Thoracic aorta (tissue), 2 donors: Measurements from ENCODE around the gene TBCCD1. TPM values are rescaled to one million over a fixed set of nuclear protein-coding genes. Genes with fewer than 3 reads are reported as not detected.

ENCODE experiments used
- ATAC-seq: fragments of 150-250 bp; one replicate; pipeline ENCODE4 v1.8.0; 2017; ENCODE audit warnings: low read depth; ENCODE audit not compliant: insufficient number of reproducible peaks, low FRiP score
- DNase-seq: peaks from one replicate; pipeline ENCODE4 v3.0.0-alpha.2; 2020; ENCODE audit warnings: low spot score
- H3K27ac ChIP-seq, 2 donors: fragments of 200-600 bp; sonication (generic); 1 replicate in 1 of 2; 2 replicates in 1 of 2; pipeline ENCODE4 v1.5.1; 2016; ENCODE audit warnings: mild to moderate bottlenecking in 2 of 2, moderate library complexity in 2 of 2
- H3K27me3 ChIP-seq: fragments of 200-600 bp; sonication (generic); replicated peaks from 2 replicates; pipeline ENCODE4 v1.6.0; 2016; ENCODE audit warnings: mild to moderate bottlenecking; ENCODE audit not compliant: insufficient read depth
- H3K36me3 ChIP-seq: fragments of 200-600 bp; sonication (generic); one replicate; pipeline ENCODE4 v1.5.1; 2016
- H3K4me1 ChIP-seq, 2 donors: fragments of 200-600 bp; sonication (generic); 1 replicate in 1 of 2; 2 replicates in 1 of 2; pipeline versions ENCODE4 v1.5.1 to v1.6.0; 2016; ENCODE audit warnings: low read depth in 2 of 2, mild to moderate bottlenecking in 1 of 2; ENCODE audit not compliant: control insufficient read depth in 1 of 2
- H3K4me3 ChIP-seq: fragments of 200-600 bp; sonication (generic); 2 replicates; pipeline ENCODE4 v1.5.1; 2016; ENCODE audit warnings: mild to moderate bottlenecking
- H3K9me3 ChIP-seq: fragments of 200-600 bp; sonication (generic); 2 replicates; pipeline ENCODE4 v1.5.1; 2016
- CTCF ChIP-seq: fragments of 200-600 bp; sonication (generic); IDR thresholded peaks from one replicate; pipeline ENCODE4 v1.5.1; 2019; ENCODE audit warnings: antibody characterized with exemption
- total RNA-seq, 2 donors: library from RNA; depleted of rRNA; stranded (reverse); fragments of >200 nt; gene quantifications; one replicate each; pipeline versions ENCODE4 v1.1.0 to v1.2.3, GENCODE V29; 2016

TBCCD1 gene
- total RNA-seq, 2 donors from 2014 or later = 10.2 to 25.8 TPM

DNA sequence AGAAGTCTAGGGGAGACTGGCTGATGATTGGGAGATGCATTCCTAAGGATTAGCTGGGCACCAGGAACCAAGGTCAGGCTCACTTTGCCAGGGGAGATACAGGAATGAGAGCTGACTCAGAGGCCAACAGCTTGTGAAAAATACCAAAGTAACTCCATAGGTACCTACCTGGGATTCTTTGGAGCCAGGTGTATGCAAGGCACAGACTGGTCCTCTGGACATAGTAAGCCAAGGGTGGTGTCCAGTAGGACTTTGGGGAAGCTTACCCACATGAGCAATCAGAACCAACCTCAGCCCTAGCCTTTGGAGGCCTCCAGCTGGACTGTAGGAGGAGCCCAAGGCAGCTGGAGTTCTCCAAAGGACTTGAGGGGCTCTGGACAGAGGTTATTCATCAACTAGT, 70.5 kb downstream of the TBCCD1 start:
- Histone ChIP-seq H3K36me3 (no peaks in the 10 kb centered on the region), H3K27me3 (no peaks in the 10 kb centered on the region), H3K27ac (no peak overlapping the region), H3K9me3 (no peaks in the 10 kb centered on the region), H3K4me1 (peaks cover 7 to 44% of the 10 kb centered on the region in 2 donors), H3K4me3 (no peak overlapping the region)
- TF ChIP-seq CTCF = no peak
- DNase-seq (no peak), ATAC-seq (no peak)

Other genes with a start within 250 kb of the TBCCD1 start
- gene DGKG, start 205.1 kb downstream of the TBCCD1 start, total RNA-seq = 10 to 100 TPM; 12.5 to 16.7 TPM
- 1 to 10 TPM; 3.7 to 4.4 TPM for gene CRYGS, start 23.0 kb downstream of the TBCCD1 start, total RNA-seq
- gene DNAJB11, start 3.4 kb upstream of the TBCCD1 start, total RNA-seq = 10 to 100 TPM; 41.3 to 44.9 TPM
- not detected for gene AHSG, start 45.7 kb upstream of the TBCCD1 start, total RNA-seq
- gene FETUB, start 73.1 kb upstream of the TBCCD1 start, total RNA-seq = not detected
- gene HRG, start 98.7 kb upstream of the TBCCD1 start, total RNA-seq = not detected
- not detected for gene KNG1, start 150.0 kb upstream of the TBCCD1 start, total RNA-seq
- gene EIF4A2, start 216.2 kb upstream of the TBCCD1 start, total RNA-seq = 100 to 1,000 TPM; 297 to 360 TPM
- 10 to 100 TPM in 1 of 2 donors, 1 to 10 TPM in 1; 4.7 to 20.4 TPM for gene RFC4, start 239.1 kb upstream of the TBCCD1 start, total RNA-seq